Measurements from ENCODE around the gene FOXP4.

The FOXP4 gene

GRCh38 chr6:41519745-41520699 lies 26.2 kb upstream of the FOXP4 start:
- FAIRE-seq = no peak
- no peak for DNase-seq (ENCODE audit: insufficient read length, low spot score)

GRCh38 chr6:41522780-41523548 lies 23.2 kb upstream of the FOXP4 start:
- FAIRE-seq (no peak), DNase-seq (ENCODE audit: insufficient read length, low spot score) (no peak)

- no peak for DNase-seq (ENCODE audit: insufficient read length, low spot score)
These were observed 22.1 kb upstream of the FOXP4 start for GRCh38 chr6:41523915-41524633.

GRCh38 chr6:41524634-41525011 lies 21.6 kb upstream of the FOXP4 start:
- DNase-seq (ENCODE audit: insufficient read length, low spot score) (no peak), FAIRE-seq (no peak)

More at GRCh38 chr6:41523915-41524633, 22.1 kb upstream of the FOXP4 start:
- FAIRE-seq = no peak

- DNase-seq (ENCODE audit: insufficient read length, low spot score) (no peak), FAIRE-seq (no peak)
These were observed 18.3 kb upstream of the FOXP4 start for GRCh38 chr6:41527721-41528408.

- DNase-seq (ENCODE audit: insufficient read length, low spot score) = no peak
- FAIRE-seq = no peak
These were observed 17.7 kb upstream of the FOXP4 start for GRCh38 chr6:41528409-41528963.

GRCh38 chr6:41529049-41529448 lies 17.1 kb upstream of the FOXP4 start:
- DNase-seq (ENCODE audit: insufficient read length, low spot score) (no peak), FAIRE-seq (no peak)

GRCh38 chr6:41529970-41530369 lies 16.2 kb upstream of the FOXP4 start:
- DNase-seq (ENCODE audit: insufficient read length, low spot score) (no peak), FAIRE-seq (no peak)

- FAIRE-seq (no peak), DNase-seq (ENCODE audit: insufficient read length, low spot score) (no peak)
These were observed 15.7 kb upstream of the FOXP4 start for GRCh38 chr6:41530476-41530875.

GRCh38 chr6:41531016-41531415 lies 15.2 kb upstream of the FOXP4 start:
- FAIRE-seq (no peak), DNase-seq (ENCODE audit: insufficient read length, low spot score) (no peak)

GRCh38 chr6:41531591-41532582 lies 14.3 kb upstream of the FOXP4 start:
- FAIRE-seq (peak; percentile 88), DNase-seq (ENCODE audit: insufficient read length, low spot score) (peak; percentile 78)

- no peak for DNase-seq (ENCODE audit: insufficient read length, low spot score)
These were observed 10.4 kb upstream of the FOXP4 start for GRCh38 chr6:41535766-41536165.

GRCh38 chr6:41536795-41537758 lies 9.1 kb upstream of the FOXP4 start:
- DNase-seq (ENCODE audit: insufficient read length, low spot score) = no peak

More at GRCh38 chr6:41535766-41536165, 10.4 kb upstream of the FOXP4 start:
- no peak for FAIRE-seq

GRCh38 chr6:41538556-41539182 lies 7.5 kb upstream of the FOXP4 start:
- FAIRE-seq = no peak
- no peak for DNase-seq (ENCODE audit: insufficient read length, low spot score)

More at GRCh38 chr6:41536795-41537758, 9.1 kb upstream of the FOXP4 start:
- peak; percentile 33 for FAIRE-seq

GRCh38 chr6:41539204-41539603 lies 7.0 kb upstream of the FOXP4 start:
- DNase-seq (ENCODE audit: insufficient read length, low spot score) (no peak), FAIRE-seq (no peak)

GRCh38 chr6:41541364-41541763 lies 4.8 kb upstream of the FOXP4 start:
- DNase-seq (ENCODE audit: insufficient read length, low spot score) (no peak), FAIRE-seq (no peak)

GRCh38 chr6:41543087-41543486 lies 3.1 kb upstream of the FOXP4 start:
- no peak for FAIRE-seq

More at GRCh38 chr6:41543087-41543486, 3.1 kb upstream of the FOXP4 start:
- no peak for DNase-seq (ENCODE audit: insufficient read length, low spot score)

All from GM19239 (cell line).